MM.1S (cell line): Measurements from ENCODE around the gene STEAP1B.
"Not testable (repeated sequence)": the region's sequence is repeated elsewhere in the genome, so short reads cannot be mapped to it uniquely, and the experiment has no call there.

Experiments
- CTCF ChIP-seq: fragments of 300-600 bp; sonication (generic); IDR thresholded peaks from 2 replicates; pipeline ENCODE4 v1.5.1; 2016; ENCODE audit warnings: antibody characterized with exemption, low read length, mixed read lengths
- EZH2 ChIP-seq: fragments of 300-600 bp; sonication (generic); optimal IDR thresholded peaks from 2 replicates; pipeline ENCODE3; 2017; ENCODE audit warnings: low read depth, mild to moderate bottlenecking, antibody characterized with exemption, low read length, mixed read lengths
- EZH2phosphoT487 ChIP-seq: fragments of 300-600 bp; sonication (generic); IDR thresholded peaks from 2 replicates; pipeline ENCODE4 v1.6.1; 2018; ENCODE audit warnings: antibody characterized with exemption, low read length

- TF ChIP-seq CTCF, result peak; percentile 31
- not testable (repeated sequence) for TF ChIP-seq EZH2, EZH2phosphoT487
Measured at GRCh38 chr7:22523478-22524352, 23.7 kb upstream of the STEAP1B start.
